SU-DHL-6 (cell line): ENCODE results near the gene NOL3.

Experiments
- H2AFZ ChIP-seq: fragments of 200-600 bp; sonication (generic); 2 replicates; pipeline ENCODE4 v1.6.1; 2014; ENCODE audit warnings: low read depth, mild to moderate bottlenecking, moderate library complexity, mixed read lengths, antibody characterized with exemption, low read length; ENCODE audit not compliant: severe bottlenecking
- H3F3A ChIP-seq: fragments of 200-600 bp; shearing (Covaris generic); 2 replicates; pipeline ENCODE4 v1.6.0; 2016; ENCODE audit warnings: antibody characterized with exemption, mild to moderate bottlenecking; ENCODE audit not compliant: insufficient read depth
- H3K27ac ChIP-seq: fragments of 200-600 bp; sonication (generic); 2 replicates; pipeline ENCODE4 v1.5.1; 2016; ENCODE audit warnings: low read depth, mild to moderate bottlenecking, low read length, moderate library complexity, mixed read lengths
- H3K27me3 ChIP-seq: fragments of 200-600 bp; sonication (generic), shearing (Covaris generic); 2 replicates; pipeline ENCODE4 v1.6.0; 2014; ENCODE audit warnings: mild to moderate bottlenecking, low read length
- H3K36me3 ChIP-seq: fragments of 200-600 bp; sonication (generic); 2 replicates; pipeline ENCODE4 v1.6.1; 2014; ENCODE audit warnings: mild to moderate bottlenecking, low read length, mixed read lengths
- H3K4me2 ChIP-seq: fragments of 300-600, 200-600 bp; shearing (Covaris generic), sonication (generic); 2 replicates; pipeline ENCODE4 v1.6.0; 2014; ENCODE audit warnings: low read length, low read depth, mild to moderate bottlenecking; ENCODE audit not compliant: poor library complexity, severe bottlenecking
- H3K4me3 ChIP-seq: fragments of 200-600 bp; sonication (generic); 2 replicates; pipeline ENCODE4 v1.5.1; 2014; ENCODE audit warnings: antibody characterized with exemption, low read length, mild to moderate bottlenecking, mixed read lengths; ENCODE audit not compliant: insufficient read depth, poor library complexity, severe bottlenecking
- H3K79me2 ChIP-seq: fragments of 200-600 bp; sonication (generic); 2 replicates; pipeline ENCODE4 v1.6.1; 2014; ENCODE audit warnings: mild to moderate bottlenecking, low read length, moderate library complexity; ENCODE audit not compliant: insufficient read depth
- H3K9ac ChIP-seq: fragments of 200-600 bp; sonication (generic); 2 replicates; pipeline ENCODE4 v1.7.0; 2014; ENCODE audit warnings: mild to moderate bottlenecking, low read length
- H3K9me2 ChIP-seq: fragments of 200-600 bp; sonication (generic); replicated peaks from 2 replicates; pipeline ENCODE4 v1.6.1; 2014; ENCODE audit warnings: low read length; ENCODE audit not compliant: insufficient read depth
- H3K9me3 ChIP-seq: fragments of 200-600 bp; sonication (generic); 2 replicates; pipeline ENCODE4 v1.6.1; 2014; ENCODE audit warnings: low read length, mixed read lengths; ENCODE audit not compliant: insufficient read depth
- H4K20me1 ChIP-seq: fragments of 200-600 bp; sonication (generic); 2 replicates; pipeline ENCODE4 v1.6.1; 2014; ENCODE audit warnings: low read depth, mild to moderate bottlenecking, antibody characterized with exemption, low read length, moderate library complexity, mixed read lengths
- EZH2phosphoT487 ChIP-seq: fragments of 200-600 bp; sonication (generic), shearing (Covaris generic); conservative IDR thresholded peaks from 2 replicates; pipeline ENCODE4 v1.6.1; 2018; ENCODE audit warnings: mild to moderate bottlenecking, antibody characterized with exemption, low read length, moderate library complexity, mixed read lengths
- TF ChIP-seq, protein P1 (sequence below): fragments of 200-600 bp; sonication (generic); IDR thresholded peaks from one replicate; pipeline ENCODE4 v1.5.1; 2017; ENCODE audit warnings: antibody characterized with exemption, mild to moderate bottlenecking, low read length, moderate library complexity; ENCODE audit not compliant: insufficient read depth, poor library complexity, severe bottlenecking

NOL3 gene

DNA sequence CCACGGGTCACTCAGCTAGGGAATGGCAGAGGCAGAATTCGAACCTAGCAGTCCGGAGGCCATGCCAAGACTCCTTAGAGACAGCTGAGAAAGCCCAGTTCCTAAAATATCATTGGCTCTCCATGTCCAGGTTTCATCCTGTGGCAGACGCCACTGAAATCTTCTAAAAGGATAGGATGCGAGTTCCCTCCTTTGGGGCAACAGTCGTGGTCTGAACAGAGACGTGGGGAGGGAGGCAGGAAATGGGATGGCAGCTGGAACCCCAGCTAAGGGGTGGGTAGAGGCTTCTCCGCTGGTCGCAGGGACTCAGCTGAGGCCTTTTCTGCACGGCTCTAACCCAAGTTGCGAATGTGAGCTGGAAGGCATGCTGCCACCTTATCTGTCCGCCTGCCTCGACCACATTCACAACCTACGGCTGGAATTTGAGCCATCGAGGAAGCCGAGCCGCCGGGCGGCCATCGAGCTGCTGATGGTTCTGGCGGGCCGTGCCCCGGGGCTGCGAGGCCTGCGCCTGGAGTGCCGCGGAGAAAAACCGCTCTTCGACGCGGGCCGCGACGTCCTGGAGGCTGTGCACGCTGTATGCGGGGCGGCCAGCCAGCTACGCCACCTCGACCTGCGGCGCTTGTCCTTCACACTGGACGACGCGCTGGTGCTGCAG lies 7.7 kb upstream of the NOL3 start:
- Histone ChIP-seq H3K4me2 (no peak overlapping the region), H2AFZ (no peak overlapping the region)

DNA sequence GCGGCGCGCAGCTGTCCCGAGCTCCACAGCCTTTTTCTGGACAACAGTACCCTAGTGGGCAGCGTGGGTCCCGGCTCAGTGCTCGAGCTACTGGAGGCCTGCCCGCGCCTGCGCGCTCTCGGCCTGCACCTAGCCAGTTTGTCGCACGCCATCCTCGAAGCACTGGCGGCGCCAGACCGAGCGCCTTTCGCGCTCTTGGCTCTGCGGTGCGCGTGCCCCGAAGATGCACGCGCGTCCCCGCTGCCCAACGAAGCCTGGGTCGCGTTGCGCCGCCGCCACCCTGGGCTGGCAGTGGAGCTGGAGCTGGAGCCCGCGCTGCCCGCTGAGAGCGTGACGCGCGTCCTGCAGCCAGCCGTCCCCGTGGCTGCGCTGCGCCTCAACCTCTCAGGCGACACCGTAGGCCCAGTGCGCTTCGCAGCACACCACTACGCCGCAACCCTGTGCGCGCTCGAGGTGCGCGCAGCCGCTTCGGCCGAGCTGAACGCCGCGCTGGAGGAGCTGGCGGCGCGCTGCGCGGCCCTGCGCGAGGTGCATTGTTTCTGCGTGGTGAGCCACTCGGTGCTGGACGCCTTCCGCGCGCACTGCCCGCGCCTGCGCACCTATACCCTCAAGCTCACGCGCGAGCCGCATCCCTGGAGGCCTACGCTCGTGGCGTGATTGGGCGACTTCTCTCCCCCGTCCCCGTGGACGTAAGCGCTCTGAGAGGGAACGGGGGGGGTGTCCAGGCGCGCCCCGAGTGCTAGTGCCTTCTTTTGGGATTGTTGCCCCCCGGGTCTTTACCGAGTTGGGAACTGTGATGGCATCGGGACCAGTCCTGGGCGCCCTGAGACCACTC lies 7.0 kb upstream of the NOL3 start:
- Histone ChIP-seq H3K27ac (no peak overlapping the region), H3K4me3 (no peak overlapping the region), H3K4me2 (peak overlapping the region; percentile 35)

More for the DNA sequence above, 7.7 kb upstream of the NOL3 start:
- Histone ChIP-seq H4K20me1 (no peaks in the 10 kb centered on the region), H3K27ac (no peak overlapping the region), H3K27me3 (no peaks in the 10 kb centered on the region), H3K79me2 (no peaks in the 10 kb centered on the region), H3K36me3 (no peaks in the 10 kb centered on the region), H3F3A (peaks cover 16% of the 10 kb centered on the region), H3K4me3 (no peak overlapping the region), H3K9me2 (no peaks in the 10 kb centered on the region), H3K9ac (no peak overlapping the region), H3K9me3 (no peaks in the 10 kb centered on the region)
- TF ChIP-seq, protein P1, sequence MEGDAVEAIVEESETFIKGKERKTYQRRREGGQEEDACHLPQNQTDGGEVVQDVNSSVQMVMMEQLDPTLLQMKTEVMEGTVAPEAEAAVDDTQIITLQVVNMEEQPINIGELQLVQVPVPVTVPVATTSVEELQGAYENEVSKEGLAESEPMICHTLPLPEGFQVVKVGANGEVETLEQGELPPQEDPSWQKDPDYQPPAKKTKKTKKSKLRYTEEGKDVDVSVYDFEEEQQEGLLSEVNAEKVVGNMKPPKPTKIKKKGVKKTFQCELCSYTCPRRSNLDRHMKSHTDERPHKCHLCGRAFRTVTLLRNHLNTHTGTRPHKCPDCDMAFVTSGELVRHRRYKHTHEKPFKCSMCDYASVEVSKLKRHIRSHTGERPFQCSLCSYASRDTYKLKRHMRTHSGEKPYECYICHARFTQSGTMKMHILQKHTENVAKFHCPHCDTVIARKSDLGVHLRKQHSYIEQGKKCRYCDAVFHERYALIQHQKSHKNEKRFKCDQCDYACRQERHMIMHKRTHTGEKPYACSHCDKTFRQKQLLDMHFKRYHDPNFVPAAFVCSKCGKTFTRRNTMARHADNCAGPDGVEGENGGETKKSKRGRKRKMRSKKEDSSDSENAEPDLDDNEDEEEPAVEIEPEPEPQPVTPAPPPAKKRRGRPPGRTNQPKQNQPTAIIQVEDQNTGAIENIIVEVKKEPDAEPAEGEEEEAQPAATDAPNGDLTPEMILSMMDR: no peak
- no peak for TF ChIP-seq EZH2phosphoT487

DNA sequence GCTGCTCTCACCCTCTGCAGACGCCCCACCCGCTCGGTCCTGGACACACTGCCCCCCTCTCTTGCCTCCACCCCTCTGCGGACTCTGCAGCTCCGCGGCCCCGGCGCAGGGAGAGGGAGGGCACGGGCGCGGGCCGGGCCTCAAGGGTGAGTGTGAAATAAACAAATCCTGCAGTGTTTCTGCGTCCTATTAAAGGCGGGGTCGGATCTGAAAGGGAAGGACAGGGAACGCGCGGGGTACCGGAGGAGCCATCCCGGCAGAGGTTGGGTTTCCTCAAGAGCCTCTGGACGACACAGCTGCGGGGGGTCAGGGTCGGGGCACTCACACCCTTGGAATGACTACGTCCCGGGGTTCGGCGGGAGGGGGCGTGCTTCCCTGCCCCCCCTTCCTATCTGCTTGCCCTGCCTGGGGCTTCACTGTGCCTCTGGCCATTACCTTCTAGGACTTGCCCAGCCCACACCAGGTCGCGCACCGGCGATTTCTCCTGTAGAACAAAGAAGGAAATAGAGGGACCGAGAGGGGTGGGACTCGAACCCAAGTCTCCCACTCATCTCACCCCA lies 6.3 kb upstream of the NOL3 start:
- H3K27ac ChIP-seq: no peak overlapping the region
- no peak overlapping the region for H3K9ac ChIP-seq
- peak overlapping the region; percentile 35 for H3K4me2 ChIP-seq
- no peaks in the 10 kb centered on the region for H3K36me3 ChIP-seq
- H2AFZ ChIP-seq: no peak overlapping the region
- H3K9me3 ChIP-seq: no peaks in the 10 kb centered on the region
- no peaks in the 10 kb centered on the region for H4K20me1 ChIP-seq
- no peak overlapping the region for H3K4me3 ChIP-seq
- peaks cover 3% of the 10 kb centered on the region for H3F3A ChIP-seq
- no peaks in the 10 kb centered on the region for H3K79me2 ChIP-seq
- TF ChIP-seq, protein P1: no peak
- TF ChIP-seq EZH2phosphoT487: no peak
- H3K27me3 ChIP-seq: no peaks in the 10 kb centered on the region
- no peaks in the 10 kb centered on the region for H3K9me2 ChIP-seq

More for the DNA sequence above, 7.0 kb upstream of the NOL3 start:
- Histone ChIP-seq H3F3A (peaks cover 10% of the 10 kb centered on the region), H3K36me3 (no peaks in the 10 kb centered on the region), H3K9me2 (no peaks in the 10 kb centered on the region), H4K20me1 (no peaks in the 10 kb centered on the region), H3K79me2 (no peaks in the 10 kb centered on the region), H3K9me3 (no peaks in the 10 kb centered on the region), H3K9ac (no peak overlapping the region), H2AFZ (no peak overlapping the region), H3K27me3 (no peaks in the 10 kb centered on the region)
- TF ChIP-seq, protein P1: no peak
- TF ChIP-seq EZH2phosphoT487: no peak
